Esophagus squamous epithelium (tissue), 4 donors: ENCODE results near the gene ACER3.

Experiments
- CTCF ChIP-seq, 6 experiments: fragments of 450-650 bp in 4 of 6; fragments of 200-600 bp in 2 of 6; sonication (generic) in 2 of 6; IDR thresholded peaks; one replicate each; pipeline ENCODE4 v1.5.1; 2016 to 2019; ENCODE audit warnings: antibody characterized with exemption in 6 of 6, mild to moderate bottlenecking in 4 of 6, moderate library complexity in 4 of 6
- POLR2A ChIP-seq, 4 donors: fragments of 450-650 bp; IDR thresholded peaks; one replicate each; pipeline ENCODE4 v1.6.1; 2017; ENCODE audit warnings: antibody characterized with exemption in 4 of 4, mild to moderate bottlenecking in 4 of 4, moderate library complexity in 3 of 4

GRCh38 chr11:76880956-76881355 lies 20.2 kb downstream of the ACER3 start:
- TF ChIP-seq CTCF (IDR thresholded peaks at IDR 0.05) (no peak), POLR2A (IDR thresholded peaks at IDR 0.05) (no peak)
